ENCODE measurements around the gene PPA1.
"Not testable (repeated sequence)": the region's sequence is repeated elsewhere in the genome, so short reads cannot be mapped to it uniquely, and the experiment has no call there.

The PPA1 gene

DNA sequence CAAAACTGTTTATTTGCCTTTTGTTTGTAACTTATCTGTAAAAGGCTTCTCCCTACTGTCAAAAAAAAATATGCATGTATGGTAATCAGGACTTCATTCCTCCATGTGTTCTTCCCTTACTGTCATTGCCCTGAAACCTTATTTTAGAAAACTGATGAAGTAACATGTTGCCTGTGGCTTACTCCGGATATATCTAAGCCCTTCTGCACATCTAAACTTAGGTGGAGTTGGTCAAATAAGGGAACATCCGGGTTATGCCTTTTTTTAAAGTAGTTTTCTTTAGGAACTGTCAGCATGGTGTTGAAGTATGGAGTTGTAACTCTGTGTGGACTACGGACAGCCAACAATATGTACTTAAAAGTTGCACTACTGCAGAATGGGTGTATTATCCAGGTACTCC, 69.1 kb downstream of the PPA1 start:
- no peak for DNase-seq

- DNase-seq = no peak
Observed at GRCh38 chr10:70163448-70163847, 69.8 kb downstream of the PPA1 start.

- peak; percentile 64 for DNase-seq
Observed at GRCh38 chr10:70162892-70163201, 70.4 kb downstream of the PPA1 start.

GRCh38 chr10:70162151-70162891, 70.9 kb downstream of the PPA1 start:
- DNase-seq = no peak

GRCh38 chr10:70160798-70161197, 72.4 kb downstream of the PPA1 start:
- DNase-seq = no peak

GRCh38 chr10:70159366-70159765, 73.9 kb downstream of the PPA1 start:
- not testable (repeated sequence) for DNase-seq

DNA sequence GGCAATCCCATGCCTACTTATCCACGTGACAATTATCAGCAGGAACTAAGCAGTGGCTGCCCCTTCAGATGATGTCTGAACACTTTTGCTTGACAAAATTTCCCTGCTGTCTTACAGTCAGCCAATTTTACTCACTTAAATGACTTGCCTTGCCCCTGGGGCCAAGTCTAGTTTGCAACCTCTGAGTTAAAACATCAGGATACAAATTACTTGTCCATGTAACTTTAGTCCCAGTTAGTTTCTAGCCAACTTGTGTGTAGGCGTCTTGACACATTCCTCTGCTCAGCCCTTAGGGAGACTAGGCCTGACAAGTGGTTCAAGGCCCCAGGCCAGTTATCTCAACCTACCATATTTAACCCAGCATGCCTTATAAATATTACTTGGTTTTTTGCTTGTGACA, 75.1 kb downstream of the PPA1 start:
- no peak for DNase-seq

GRCh38 chr10:70155255-70155838, 77.9 kb downstream of the PPA1 start:
- no peak for DNase-seq

Data from CD4-positive, alpha-beta T cell treated with Interleukin-6 for 4 hours (primary cell).